ENCODE results near the gene GRK2. TPM values are rescaled to one million over a fixed set of nuclear protein-coding genes. Genes with fewer than 3 reads are reported as not detected.

GRK2 gene
- total RNA-seq, 1 donor from 2014 or later: 101 TPM

GRCh38 chr11:67306769-67307544 lies 40.7 kb downstream of the GRK2 start:
- Histone ChIP-seq H3K27me3 (ENCODE audit: low read depth) (no peaks in the 10 kb centered on the region), H3K4me3 (no peak overlapping the region), H3K36me3 (peaks cover 54% of the 10 kb centered on the region), H3K27ac (no peak overlapping the region), H3K4me1 (peaks cover 22% of the 10 kb centered on the region), H3K9me3 (no peaks in the 10 kb centered on the region)
- TF ChIP-seq CTCF (IDR thresholded peaks at IDR 0.05): no peak
- DNase-seq (no peak), ATAC-seq (no peak)
- intact Hi-C loops (cut with DNase I): no loop called here

- Histone ChIP-seq H3K9me3 (no peaks in the 10 kb centered on the region), H3K4me3 (no peak overlapping the region), H3K4me1 (peaks cover 21% of the 10 kb centered on the region), H3K27me3 (ENCODE audit: low read depth) (no peaks in the 10 kb centered on the region), H3K36me3 (peaks cover 50% of the 10 kb centered on the region), H3K27ac (no peak overlapping the region)
- TF ChIP-seq CTCF (IDR thresholded peaks at IDR 0.05): no peak
- no peak for ATAC-seq
- DNase-seq: no peak
- intact Hi-C loops (cut with DNase I): no loop called here
Observed at GRCh38 chr11:67307545-67308001, 41.3 kb downstream of the GRK2 start.

- no peaks in the 10 kb centered on the region for H3K27me3 ChIP-seq (ENCODE audit: low read depth)
- no peak overlapping the region for H3K27ac ChIP-seq
- no peak for ATAC-seq
- no peaks in the 10 kb centered on the region for H3K9me3 ChIP-seq
- H3K4me3 ChIP-seq: no peak overlapping the region
- peaks cover 50% of the 10 kb centered on the region for H3K36me3 ChIP-seq
- no peak for TF ChIP-seq CTCF (IDR thresholded peaks at IDR 0.05)
- no peak for DNase-seq
- peaks cover 23% of the 10 kb centered on the region for H3K4me1 ChIP-seq
- intact Hi-C loops (cut with DNase I): no loop called here
Observed at GRCh38 chr11:67308031-67308866, 42.0 kb downstream of the GRK2 start.

- H3K27me3 ChIP-seq (ENCODE audit: low read depth): no peaks in the 10 kb centered on the region
- H3K36me3 ChIP-seq: peaks cover 50% of the 10 kb centered on the region
- TF ChIP-seq CTCF (IDR thresholded peaks at IDR 0.05): no peak
- no peak for DNase-seq
- intact Hi-C loops (cut with DNase I): no loop called here
- peaks cover 23% of the 10 kb centered on the region for H3K4me1 ChIP-seq
- H3K9me3 ChIP-seq: no peaks in the 10 kb centered on the region
- no peak for ATAC-seq
- H3K4me3 ChIP-seq: no peak overlapping the region
- no peak overlapping the region for H3K27ac ChIP-seq
Observed at GRCh38 chr11:67309166-67309565, 42.9 kb downstream of the GRK2 start.

GRCh38 chr11:67309661-67310061 lies 43.4 kb downstream of the GRK2 start:
- no peak for TF ChIP-seq CTCF (IDR thresholded peaks at IDR 0.05)
- ATAC-seq: no peak
- H3K4me1 ChIP-seq: peaks cover 18% of the 10 kb centered on the region
- no peaks in the 10 kb centered on the region for H3K27me3 ChIP-seq (ENCODE audit: low read depth)
- DNase-seq: no peak
- no peak overlapping the region for H3K27ac ChIP-seq
- no peaks in the 10 kb centered on the region for H3K9me3 ChIP-seq
- H3K36me3 ChIP-seq: peaks cover 50% of the 10 kb centered on the region
- no peak overlapping the region for H3K4me3 ChIP-seq
- intact Hi-C loops (cut with DNase I): loop anchor here (10.0 kb wide), 1 partner anchor 45 kb away; the partner anchor contains the start of gene GRK2
